Body of pancreas (tissue), 4 donors: ENCODE measurements around the gene GLIS2.

Experiments
- CTCF ChIP-seq, 7 experiments: fragments of 450-650 bp in 4 of 7; fragments of 200-600 bp in 3 of 7; sonication (generic) in 3 of 7; IDR thresholded peaks; one replicate each; pipeline ENCODE4 v1.5.1; 2016 to 2019; ENCODE audit warnings: antibody characterized with exemption in 7 of 7
- POLR2A ChIP-seq, 3 donors: fragments of 450-650 bp; IDR thresholded peaks; one replicate each; pipeline ENCODE4 v1.6.1; 2016; ENCODE audit warnings: antibody characterized with exemption in 3 of 3, mild to moderate bottlenecking in 2 of 3

- TF ChIP-seq CTCF (IDR thresholded peaks at IDR 0.05) (peak in 1 of 7 experiments; percentile 2), POLR2A (IDR thresholded peaks at IDR 0.05) (peak; percentile 29 to 72 (median 68))
Observed at GRCh38 chr16:4372578-4373355, 56.9 kb downstream of the GLIS2 start.
